HEK293T (cell line): ENCODE measurements around the gene FAS.

Experiments used
- ARNT ChIP-seq: fragments of 450-650 bp; IDR thresholded peaks from 2 replicates; pipeline ENCODE4 v1.6.1; 2017; ENCODE audit warnings: mild to moderate bottlenecking
- BHLHE40 ChIP-seq: fragments of 450-650 bp; IDR thresholded peaks from 2 replicates; pipeline ENCODE4 v1.6.1; 2016; ENCODE audit warnings: mild to moderate bottlenecking, moderate library complexity, borderline replicate concordance
- ELF4 ChIP-seq: fragments of 450-650 bp; IDR thresholded peaks from 2 replicates; pipeline ENCODE4 v1.6.1; 2017; ENCODE audit warnings: antibody characterized with exemption
- FOXA1 ChIP-seq: fragments of 450-650 bp; IDR thresholded peaks from 2 replicates; pipeline ENCODE4 v1.6.1; 2016; ENCODE audit warnings: mild to moderate bottlenecking
- FOXK2 ChIP-seq: fragments of 450-650 bp; IDR thresholded peaks from 2 replicates; pipeline ENCODE4 v1.6.1; 2016; ENCODE audit warnings: mild to moderate bottlenecking
- FOXM1 ChIP-seq: fragments of 450-650 bp; IDR thresholded peaks from 2 replicates; pipeline ENCODE4 v1.6.1; 2017; ENCODE audit warnings: mild to moderate bottlenecking, borderline replicate concordance
- HDGF ChIP-seq: fragments of 450-650 bp; IDR thresholded peaks from 2 replicates; pipeline ENCODE4 v1.6.1; 2017; ENCODE audit warnings: antibody characterized with exemption, borderline replicate concordance
- L3MBTL2 ChIP-seq: fragments of 450-650 bp; conservative IDR thresholded peaks from 2 replicates; pipeline ENCODE4 v1.6.1; 2016; ENCODE audit warnings: mild to moderate bottlenecking
- NFRKB ChIP-seq: fragments of 450-650 bp; IDR thresholded peaks from 2 replicates; pipeline ENCODE4 v1.6.1; 2016; ENCODE audit warnings: mild to moderate bottlenecking, moderate library complexity
- SP1 ChIP-seq: fragments of 450-650 bp; IDR thresholded peaks from 2 replicates; pipeline ENCODE4 v1.6.1; 2017
- SUZ12 ChIP-seq: fragments of 450-650 bp; IDR thresholded peaks from 2 replicates; pipeline ENCODE4 v1.6.1; 2016; ENCODE audit warnings: mild to moderate bottlenecking
- TARDBP ChIP-seq: fragments of 450-650 bp; IDR thresholded peaks from 2 replicates; pipeline ENCODE4 v1.6.1; 2016
- ZNF384 ChIP-seq: fragments of 450-650 bp; IDR thresholded peaks from 2 replicates; pipeline ENCODE4 v1.6.1; 2016
- TF ChIP-seq, protein P1 (sequence below): fragments of 450-650 bp; IDR thresholded peaks from 2 replicates; pipeline ENCODE4 v1.6.1; 2016

DNA sequence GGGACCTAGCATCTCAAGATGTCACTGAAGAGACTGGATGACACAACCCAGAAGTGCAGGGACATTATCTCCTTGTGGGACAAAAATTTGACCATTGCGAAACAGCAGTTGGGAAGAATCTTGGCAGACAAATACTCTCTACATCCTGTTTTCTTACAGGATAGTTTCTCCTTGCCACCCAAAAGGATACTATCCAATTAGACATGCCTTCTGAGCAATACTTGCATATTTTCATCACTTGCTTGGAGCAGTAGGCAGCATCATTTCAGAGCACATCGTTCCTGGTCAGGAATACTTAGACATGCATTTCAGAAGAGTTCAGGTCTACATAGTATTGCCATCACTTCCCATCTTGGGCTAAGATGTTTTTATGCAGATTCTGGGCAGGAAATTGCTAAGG lies 56.8 kb downstream of the FAS start:
- no peak for TF ChIP-seq ARNT
- no peak for TF ChIP-seq BHLHE40
- no peak for TF ChIP-seq SP1
- no peak for TF ChIP-seq ELF4
- TF ChIP-seq SUZ12: no peak
- no peak for TF ChIP-seq FOXM1
- TF ChIP-seq TARDBP: no peak
- TF ChIP-seq FOXA1: no peak
- TF ChIP-seq, protein P1, sequence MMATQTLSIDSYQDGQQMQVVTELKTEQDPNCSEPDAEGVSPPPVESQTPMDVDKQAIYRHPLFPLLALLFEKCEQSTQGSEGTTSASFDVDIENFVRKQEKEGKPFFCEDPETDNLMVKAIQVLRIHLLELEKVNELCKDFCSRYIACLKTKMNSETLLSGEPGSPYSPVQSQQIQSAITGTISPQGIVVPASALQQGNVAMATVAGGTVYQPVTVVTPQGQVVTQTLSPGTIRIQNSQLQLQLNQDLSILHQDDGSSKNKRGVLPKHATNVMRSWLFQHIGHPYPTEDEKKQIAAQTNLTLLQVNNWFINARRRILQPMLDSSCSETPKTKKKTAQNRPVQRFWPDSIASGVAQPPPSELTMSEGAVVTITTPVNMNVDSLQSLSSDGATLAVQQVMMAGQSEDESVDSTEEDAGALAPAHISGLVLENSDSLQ: no peak
- no peak for TF ChIP-seq FOXK2
- no peak for TF ChIP-seq HDGF
- TF ChIP-seq NFRKB: no peak
- no peak for TF ChIP-seq L3MBTL2
- TF ChIP-seq ZNF384: no peak
